Neural cell (in vitro differentiated cells): ENCODE measurements around the gene IRF2BP1.

ENCODE experiments used
- CTCF ChIP-seq: fragments of 450-650 bp; IDR thresholded peaks from 2 replicates; pipeline ENCODE4 v1.5.1; 2014; ENCODE audit warnings: antibody characterized with exemption, mild to moderate bottlenecking, moderate library complexity; ENCODE audit not compliant: poor library complexity, severe bottlenecking
- EP300 ChIP-seq: fragments of 450-650 bp; conservative IDR thresholded peaks from 2 replicates; pipeline ENCODE4 v1.6.1; 2014; ENCODE audit warnings: antibody characterized with exemption, mild to moderate bottlenecking, moderate library complexity; ENCODE audit not compliant: poor library complexity, severe bottlenecking
- EZH2 ChIP-seq: fragments of 200-600, 300-800 bp; shearing (Covaris generic), sonication (generic); IDR thresholded peaks from 2 replicates; pipeline ENCODE4 v1.6.1; 2014; ENCODE audit warnings: antibody characterized with exemption, low read length, borderline replicate concordance, mild to moderate bottlenecking; ENCODE audit not compliant: insufficient read depth, poor library complexity, severe bottlenecking
- MXI1 ChIP-seq: fragments of 450-650 bp; conservative IDR thresholded peaks from 2 replicates; pipeline ENCODE4 v1.6.1; 2014; ENCODE audit warnings: antibody characterized with exemption, mild to moderate bottlenecking; ENCODE audit not compliant: poor library complexity, severe bottlenecking
- POLR2AphosphoS5 ChIP-seq: IDR thresholded peaks from 2 replicates; pipeline ENCODE4 v1.6.1; 2012
- RAD21 ChIP-seq: fragments of 450-650 bp; conservative IDR thresholded peaks from 2 replicates; pipeline ENCODE4 v1.6.1; 2014; ENCODE audit warnings: antibody characterized with exemption, mild to moderate bottlenecking, moderate library complexity
- REST ChIP-seq: IDR thresholded peaks from 2 replicates; pipeline ENCODE4 v1.6.1; 2012; ENCODE audit warnings: borderline replicate concordance
- SMC3 ChIP-seq: fragments of 450-650 bp; conservative IDR thresholded peaks from 2 replicates; pipeline ENCODE4 v1.6.1; 2014; ENCODE audit warnings: antibody characterized with exemption, mild to moderate bottlenecking, moderate library complexity; ENCODE audit not compliant: poor library complexity
- TAF1 ChIP-seq: IDR thresholded peaks from 2 replicates; pipeline ENCODE4 v1.6.1; 2012; ENCODE audit warnings: low read depth

- no peak for TF ChIP-seq EZH2
- TF ChIP-seq SMC3, result no peak
- no peak for TF ChIP-seq CTCF
- TF ChIP-seq EP300, result no peak
- TF ChIP-seq POLR2AphosphoS5, result no peak
- TF ChIP-seq MXI1, result no peak
- no peak for TF ChIP-seq TAF1
- no peak for TF ChIP-seq REST
- no peak for TF ChIP-seq RAD21
Observed at GRCh38 chr19:45901912-45902650, 16.1 kb upstream of the IRF2BP1 start, which contains the start of gene MYPOP.
